Measurements from ENCODE around the gene SLC16A3. TPM values are rescaled to one million over a fixed set of nuclear protein-coding genes. Genes with fewer than 3 reads are reported as not detected.
"Not testable (repeated sequence)": the region's sequence is repeated elsewhere in the genome, so short reads cannot be mapped to it uniquely, and the experiment has no call there.

Gene SLC16A3
- total RNA-seq, 1 donor from 2014 or later = 21.1 TPM

- no peaks in the 10 kb centered on the region for H3K4me1 ChIP-seq
- intact Hi-C loops (cut with DNase I) = no loop called here
- DNase-seq (ENCODE audit: extremely low spot score in 2 of 2) = no peak
- no peak overlapping the region for H3K27ac ChIP-seq
- peaks cover 0 to 15% of the 10 kb centered on the region in 2 donors for H3K36me3 ChIP-seq
- TF ChIP-seq CTCF (IDR thresholded peaks at IDR 0.05) = no peak
- TF ChIP-seq POLR2AphosphoS5 (IDR thresholded peaks at IDR 0.05; ENCODE audit: insufficient read depth in 1 of 2, low read depth in 1 of 2) = no peak
- TF ChIP-seq POLR2A (IDR thresholded peaks at IDR 0.05) = no peak
- H3K9me3 ChIP-seq = no peaks in the 10 kb centered on the region
- H3K27me3 ChIP-seq = no peaks in the 10 kb centered on the region
- no peak overlapping the region for H3K4me3 ChIP-seq
Observed at GRCh38 chr17:82184761-82185160, 44.1 kb upstream of the SLC16A3 start.

GRCh38 chr17:82186221-82186620, 42.6 kb upstream of the SLC16A3 start:
- Histone ChIP-seq H3K36me3 (peaks cover 0 to 15% of the 10 kb centered on the region in 2 donors), H3K4me1 (no peaks in the 10 kb centered on the region), H3K4me3 (no peak overlapping the region), H3K9me3 (no peaks in the 10 kb centered on the region), H3K27ac (no peak overlapping the region), H3K27me3 (no peaks in the 10 kb centered on the region)
- no peak for TF ChIP-seq POLR2A (IDR thresholded peaks at IDR 0.05)
- no peak for DNase-seq (ENCODE audit: extremely low spot score in 2 of 2)
- intact Hi-C loops (cut with DNase I) = no loop called here

DNA sequence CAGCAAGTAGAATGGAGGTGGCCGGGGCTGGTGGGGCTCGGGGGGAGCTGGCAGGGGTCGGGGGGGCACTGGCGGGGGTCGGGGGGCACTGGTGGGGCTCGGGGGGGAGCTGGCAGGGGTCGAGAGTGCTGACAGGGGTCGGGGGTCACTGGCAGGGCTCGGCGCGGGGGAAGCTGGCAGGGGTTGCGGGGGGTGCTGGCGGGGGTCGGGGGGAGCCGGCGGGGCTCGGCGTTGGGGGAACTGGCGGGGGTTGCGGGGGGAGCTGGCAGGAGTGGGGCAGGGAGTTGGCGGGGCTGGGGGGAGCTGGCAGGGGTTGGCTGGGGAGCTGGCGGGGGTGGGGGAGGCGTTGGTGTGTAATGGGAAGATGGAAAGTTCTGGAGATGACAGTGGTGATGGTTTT, 41.3 kb upstream of the SLC16A3 start:
- no peaks in the 10 kb centered on the region for H3K9me3 ChIP-seq
- TF ChIP-seq CTCF (IDR thresholded peaks at IDR 0.05) = no peak

GRCh38 chr17:82188001-82188961, 40.6 kb upstream of the SLC16A3 start:
- DNase-seq (ENCODE audit: extremely low spot score in 2 of 2) = no peak
- Histone ChIP-seq H3K27ac (no peak overlapping the region), H3K4me3 (no peak overlapping the region), H3K4me1 (no peaks in the 10 kb centered on the region), H3K27me3 (no peaks in the 10 kb centered on the region), H3K9me3 (no peaks in the 10 kb centered on the region), H3K36me3 (peaks cover 0 to 24% of the 10 kb centered on the region in 2 donors)
- TF ChIP-seq POLR2A (IDR thresholded peaks at IDR 0.05) (no peak), CTCF (IDR thresholded peaks at IDR 0.05) (no peak), POLR2AphosphoS5 (IDR thresholded peaks at IDR 0.05; ENCODE audit: insufficient read depth in 1 of 2, low read depth in 1 of 2) (no peak)
- intact Hi-C loops (cut with DNase I) = no loop called here

More for the DNA sequence above, 41.3 kb upstream of the SLC16A3 start:
- H3K4me3 ChIP-seq = no peak overlapping the region
- peaks cover 0 to 23% of the 10 kb centered on the region in 2 donors for H3K36me3 ChIP-seq
- no peak for DNase-seq (ENCODE audit: extremely low spot score in 2 of 2)
- no peaks in the 10 kb centered on the region for H3K27me3 ChIP-seq
- H3K27ac ChIP-seq = no peak overlapping the region
- no peaks in the 10 kb centered on the region for H3K4me1 ChIP-seq
- intact Hi-C loops (cut with DNase I) = no loop called here

- H3K27ac ChIP-seq; H3K4me1 ChIP-seq; DNase-seq (ENCODE audit: extremely low spot score in 2 of 2); H3K4me3 ChIP-seq; H3K27me3 ChIP-seq; intact Hi-C loops (cut with DNase I); H3K9me3 ChIP-seq: not testable (repeated sequence)
- H3K36me3 ChIP-seq = peaks cover 0 to 32% of the 10 kb centered on the region in 2 donors
Observed at GRCh38 chr17:82193050-82193449, 35.8 kb upstream of the SLC16A3 start.

DNA sequence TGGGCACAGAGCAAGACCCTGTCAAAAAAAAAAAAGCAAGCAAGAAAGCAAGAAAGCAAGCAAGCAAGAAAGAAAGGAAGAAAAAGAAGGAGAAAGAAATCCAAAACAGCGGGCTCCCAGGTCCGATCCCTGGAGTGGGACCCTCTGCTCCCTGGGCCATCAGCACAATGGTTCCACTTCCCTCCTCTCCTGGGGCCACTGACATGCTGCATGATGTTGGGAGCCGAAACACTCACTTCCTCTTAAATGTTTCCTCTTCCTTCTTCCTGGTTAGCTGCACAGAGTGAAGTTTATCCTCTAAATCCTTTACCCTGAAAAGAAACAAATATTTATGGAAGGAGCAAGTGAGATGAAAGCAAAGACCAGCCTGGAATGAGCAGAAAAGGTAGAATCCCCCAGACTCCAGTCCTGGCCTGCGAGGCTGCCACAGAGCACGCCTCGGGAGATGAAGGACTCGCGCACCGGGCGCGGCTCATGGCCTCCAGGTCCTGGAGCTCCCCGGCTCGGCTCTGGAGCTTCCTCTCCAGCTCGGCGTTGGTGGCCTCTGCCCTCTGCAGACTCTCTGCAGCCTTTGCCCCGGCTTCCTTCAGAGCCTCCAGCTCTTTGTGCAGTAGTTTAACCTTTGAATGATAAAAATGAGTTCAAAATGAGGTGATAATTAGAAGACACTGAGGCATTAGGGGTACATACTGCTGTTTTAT, 35.2 kb upstream of the SLC16A3 start:
- Histone ChIP-seq H3K9me3 (no peaks in the 10 kb centered on the region), H3K27ac (no peak overlapping the region), H3K27me3 (no peaks in the 10 kb centered on the region), H3K36me3 (peaks cover 0 to 32% of the 10 kb centered on the region in 2 donors), H3K4me3 (no peak overlapping the region), H3K4me1 (no peaks in the 10 kb centered on the region)
- no peak for TF ChIP-seq POLR2AphosphoS5 (IDR thresholded peaks at IDR 0.05; ENCODE audit: insufficient read depth in 1 of 2, low read depth in 1 of 2)
- no peak for TF ChIP-seq CTCF (IDR thresholded peaks at IDR 0.05)
- no peak for TF ChIP-seq POLR2A (IDR thresholded peaks at IDR 0.05)
- intact Hi-C loops (cut with DNase I) = no loop called here
- DNase-seq (ENCODE audit: extremely low spot score in 2 of 2) = no peak

Measured in vagina (tissue), 2 donors.